Peyer's patch (tissue), 4 donors: Measurements from ENCODE around the gene CD2AP. TPM values are rescaled to one million over a fixed set of nuclear protein-coding genes. Genes with fewer than 3 reads are reported as not detected.
A peak's percentile ranks its signal among the peaks of the same experiment; 100 is the strongest.
"Not testable (repeated sequence)": the region's sequence is repeated elsewhere in the genome, so short reads cannot be mapped to it uniquely, and the experiment has no call there.

Source experiments
- DNase-seq, 3 donors: peaks; one replicate each; pipeline ENCODE4 v3.0.0-alpha.2; 2017 to 2019
- H3K27ac ChIP-seq, 4 donors: fragments of 200-600 bp; sonication (generic); one replicate each; pipeline ENCODE4 v1.5.1; 2016 to 2019
- H3K27me3 ChIP-seq, 2 donors: fragments of 200-600 bp; sonication (generic); one replicate each; pipeline ENCODE4 v1.5.1; 2019
- H3K36me3 ChIP-seq, 3 donors: fragments of 200-600 bp; sonication (generic); one replicate each; pipeline ENCODE4 v1.5.1; 2016 to 2019
- H3K4me1 ChIP-seq, 4 donors: fragments of 200-600 bp; sonication (generic); one replicate each; pipeline ENCODE4 v1.5.1; 2016 to 2019
- H3K4me3 ChIP-seq, 4 donors: fragments of 200-600 bp; sonication (generic); 1 replicate in 3 of 4; 2 replicates in 1 of 4; pipeline ENCODE4 v1.5.1; 2016 to 2019; ENCODE audit warnings: mild to moderate bottlenecking in 1 of 4
- H3K9me3 ChIP-seq, 4 donors: fragments of 200-600 bp; sonication (generic); one replicate each; pipeline ENCODE4 v1.5.1; 2016 to 2019; ENCODE audit warnings: mild to moderate bottlenecking in 1 of 4
- POLR2A ChIP-seq, 2 donors: fragments of 450-650 bp; IDR thresholded peaks; one replicate each; pipeline ENCODE4 v1.5.1; 2017; ENCODE audit warnings: antibody characterized with exemption in 2 of 2, mild to moderate bottlenecking in 2 of 2, moderate library complexity in 2 of 2
- total RNA-seq, 4 donors: library from RNA; depleted of rRNA; stranded (reverse); fragments of >200 nt; gene quantifications; one replicate each; pipeline ENCODE4 v1.1.0, GENCODE V29; 2016
- TF ChIP-seq, protein P1 (sequence below), 6 experiments: fragments of 450-650 bp in 4 of 6; fragments of 200-600 bp in 2 of 6; sonication (generic) in 1 of 6; IDR thresholded peaks; one replicate each; pipeline ENCODE4 v1.5.1; 2017 to 2019; ENCODE audit warnings: antibody characterized with exemption in 6 of 6, mild to moderate bottlenecking in 3 of 6, moderate library complexity in 1 of 6

The CD2AP gene
- total RNA-seq, 4 donors from 2014 or later: 59.4 to 151 (median 96.8) TPM

DNA sequence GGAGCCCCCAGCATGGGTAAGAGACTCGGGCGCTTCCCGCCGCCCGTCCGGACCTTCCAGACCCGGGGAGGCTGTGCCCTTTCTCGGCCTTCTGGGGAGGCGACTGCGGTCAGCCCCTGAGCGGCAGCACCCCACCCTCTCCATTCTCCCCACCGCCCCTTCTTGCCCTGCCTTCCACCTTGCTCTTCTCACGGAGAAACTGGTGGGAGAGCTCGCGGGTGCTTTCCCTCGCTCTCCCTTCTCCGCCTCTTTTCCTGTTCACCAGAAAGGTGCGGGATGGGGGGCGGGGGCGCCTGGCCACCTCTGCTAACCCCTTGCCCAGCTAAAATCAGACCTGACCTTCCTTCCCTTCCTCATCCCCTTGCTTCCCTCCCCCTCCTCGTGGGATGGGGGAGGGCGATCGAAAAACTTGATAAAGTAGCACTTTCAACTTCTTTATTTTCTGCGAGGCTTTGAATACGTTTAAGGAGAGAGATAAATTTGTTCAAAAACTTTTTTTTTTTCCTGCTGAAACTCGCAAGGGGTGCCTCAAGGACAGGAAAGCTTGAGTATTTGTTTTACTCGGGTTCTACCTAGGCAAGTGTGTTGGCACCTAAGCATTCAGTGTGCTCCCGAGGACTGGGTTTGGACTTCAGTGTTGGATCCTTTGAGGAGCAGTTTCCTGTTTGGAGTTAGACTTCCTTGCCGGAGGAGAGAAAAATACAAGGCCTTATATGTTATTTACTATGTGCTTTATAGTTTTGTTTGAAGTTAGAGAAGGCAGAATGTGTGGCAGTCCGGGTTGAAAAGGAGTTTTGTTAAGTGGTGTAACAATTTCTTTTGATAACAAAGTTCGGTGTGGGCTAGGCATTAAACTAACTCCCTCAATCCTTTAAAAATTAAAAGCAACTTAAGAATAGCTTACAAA, 897 bp downstream of the CD2AP start:
- no peaks in the 10 kb centered on the region for H3K36me3 ChIP-seq
- no peaks in the 10 kb centered on the region for H3K9me3 ChIP-seq
- peak overlapping the region; percentile 78 to 92 (median 88) for H3K4me3 ChIP-seq
- H3K27ac ChIP-seq: peak overlapping the region; percentile 96 to 99 (median 98)
- no peaks in the 10 kb centered on the region for H3K27me3 ChIP-seq
- H3K4me1 ChIP-seq: peaks cover 0 to 25% (median 5%) of the 10 kb centered on the region in 4 donors
- TF ChIP-seq POLR2A (IDR thresholded peaks at IDR 0.05): no peak
- no peak for DNase-seq

DNA sequence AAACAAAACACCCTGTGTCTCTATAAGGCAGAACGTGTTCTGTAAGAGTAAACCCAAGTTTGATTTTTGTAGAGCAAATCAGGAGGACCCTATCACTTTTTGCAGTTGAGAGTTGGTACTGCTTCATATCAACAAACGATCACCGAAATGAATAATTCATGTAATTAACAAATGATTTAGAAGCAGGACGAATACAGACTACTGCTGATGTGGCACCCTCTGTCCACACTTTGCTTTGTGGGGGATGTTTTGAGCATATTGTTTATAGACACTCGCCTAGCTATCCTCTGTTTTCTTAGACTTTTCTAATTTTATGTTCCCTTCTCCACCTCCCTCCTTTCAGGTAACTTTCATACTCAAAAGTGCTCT, 1.5 kb downstream of the CD2AP start:
- peak overlapping the region in 3 of 4 donors; percentile 96 to 99 (median 98) for H3K27ac ChIP-seq
- H3K27me3 ChIP-seq: no peaks in the 10 kb centered on the region
- no peaks in the 10 kb centered on the region for H3K36me3 ChIP-seq
- H3K4me3 ChIP-seq: peak overlapping the region; percentile 78 to 92 (median 88)
- H3K9me3 ChIP-seq: no peaks in the 10 kb centered on the region
- peaks cover 0 to 30% (median 5%) of the 10 kb centered on the region in 4 donors for H3K4me1 ChIP-seq
- TF ChIP-seq POLR2A (IDR thresholded peaks at IDR 0.05): no peak
- TF ChIP-seq, protein P1, sequence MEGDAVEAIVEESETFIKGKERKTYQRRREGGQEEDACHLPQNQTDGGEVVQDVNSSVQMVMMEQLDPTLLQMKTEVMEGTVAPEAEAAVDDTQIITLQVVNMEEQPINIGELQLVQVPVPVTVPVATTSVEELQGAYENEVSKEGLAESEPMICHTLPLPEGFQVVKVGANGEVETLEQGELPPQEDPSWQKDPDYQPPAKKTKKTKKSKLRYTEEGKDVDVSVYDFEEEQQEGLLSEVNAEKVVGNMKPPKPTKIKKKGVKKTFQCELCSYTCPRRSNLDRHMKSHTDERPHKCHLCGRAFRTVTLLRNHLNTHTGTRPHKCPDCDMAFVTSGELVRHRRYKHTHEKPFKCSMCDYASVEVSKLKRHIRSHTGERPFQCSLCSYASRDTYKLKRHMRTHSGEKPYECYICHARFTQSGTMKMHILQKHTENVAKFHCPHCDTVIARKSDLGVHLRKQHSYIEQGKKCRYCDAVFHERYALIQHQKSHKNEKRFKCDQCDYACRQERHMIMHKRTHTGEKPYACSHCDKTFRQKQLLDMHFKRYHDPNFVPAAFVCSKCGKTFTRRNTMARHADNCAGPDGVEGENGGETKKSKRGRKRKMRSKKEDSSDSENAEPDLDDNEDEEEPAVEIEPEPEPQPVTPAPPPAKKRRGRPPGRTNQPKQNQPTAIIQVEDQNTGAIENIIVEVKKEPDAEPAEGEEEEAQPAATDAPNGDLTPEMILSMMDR (IDR thresholded peaks at IDR 0.05): no peak
- no peak for DNase-seq

DNA sequence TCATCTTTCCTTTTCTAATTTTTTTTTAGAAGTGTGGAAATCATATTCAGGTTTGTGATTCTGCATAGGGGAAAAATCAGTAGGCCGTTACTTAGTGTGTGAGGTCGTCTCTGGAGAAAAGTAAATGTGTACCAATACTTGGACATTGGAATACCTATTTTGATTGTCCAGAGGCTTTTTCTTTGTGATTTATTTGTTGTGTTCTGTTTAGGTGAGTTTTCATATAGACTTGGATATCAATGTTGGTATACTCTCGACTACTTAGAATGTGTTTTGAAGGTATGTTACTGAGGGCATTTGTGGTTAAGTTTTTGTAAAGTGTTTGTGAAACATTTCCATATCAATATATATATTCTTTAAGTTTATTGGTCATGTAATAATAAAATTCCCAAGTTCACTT, 2.3 kb downstream of the CD2AP start:
- DNase-seq: no peak
- Histone ChIP-seq H3K9me3 (no peaks in the 10 kb centered on the region), H3K27me3 (no peaks in the 10 kb centered on the region), H3K4me1 (peaks cover 0 to 38% (median 5%) of the 10 kb centered on the region in 4 donors), H3K4me3 (peak overlapping the region in 2 of 4 donors; percentile 78 to 87), H3K27ac (no peak overlapping the region), H3K36me3 (no peaks in the 10 kb centered on the region)
- no peak for TF ChIP-seq POLR2A (IDR thresholded peaks at IDR 0.05)
- TF ChIP-seq, protein P1 (IDR thresholded peaks at IDR 0.05): no peak

DNA sequence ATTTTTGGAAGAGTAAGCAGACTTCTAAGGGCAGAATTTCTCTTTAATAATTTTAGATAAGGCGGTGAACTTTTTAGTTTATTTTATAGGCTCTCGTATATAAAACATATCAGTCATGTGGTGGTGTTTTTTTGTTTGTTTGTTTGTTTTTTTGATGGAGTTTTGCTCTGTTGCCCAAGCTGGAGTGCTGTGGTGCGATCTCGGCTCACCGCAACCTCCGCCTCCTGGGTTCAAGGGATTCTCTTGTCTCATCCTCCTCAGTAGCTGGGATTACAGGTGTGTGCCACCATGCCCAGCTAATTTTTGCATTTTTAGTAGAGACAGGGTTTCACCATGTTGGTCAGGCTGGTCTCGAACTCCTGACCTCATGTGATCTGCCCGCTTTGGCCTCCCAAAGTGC, 3.6 kb downstream of the CD2AP start:
- not testable (repeated sequence) for DNase-seq, H3K4me3 ChIP-seq, H3K27ac ChIP-seq

DNA sequence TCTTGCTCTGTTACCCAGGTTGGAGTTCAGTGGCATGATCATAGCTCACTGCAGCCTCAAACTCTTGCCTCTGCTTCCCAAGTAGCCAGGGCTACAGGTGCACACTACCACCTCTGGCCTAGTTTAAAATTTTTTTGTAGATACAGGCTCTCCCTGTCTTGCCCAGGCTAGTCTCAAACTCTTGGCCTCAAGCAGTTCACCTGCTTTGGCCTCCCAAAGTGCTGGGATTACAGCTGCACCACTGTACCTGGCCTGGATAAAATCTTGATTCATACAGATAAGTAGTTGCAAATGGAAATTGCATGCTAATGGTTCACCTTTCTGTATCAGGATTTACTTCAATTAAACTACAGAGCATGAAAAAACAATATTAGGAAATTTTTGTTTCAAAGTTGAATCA, 4.2 kb downstream of the CD2AP start:
- Histone ChIP-seq H3K36me3 (no peaks in the 10 kb centered on the region), H3K4me3 (no peak overlapping the region), H3K27ac (no peak overlapping the region), H3K4me1 (peaks cover 0 to 35% (median 4%) of the 10 kb centered on the region in 4 donors), H3K27me3 (no peaks in the 10 kb centered on the region), H3K9me3 (no peaks in the 10 kb centered on the region)
- TF ChIP-seq, protein P1 (IDR thresholded peaks at IDR 0.05): no peak
- DNase-seq: no peak

More for the DNA sequence above, 3.6 kb downstream of the CD2AP start:
- not testable (repeated sequence) for H3K9me3 ChIP-seq, H3K36me3 ChIP-seq, H3K27me3 ChIP-seq
- H3K4me1 ChIP-seq: peaks cover 0 to 38% (median 5%) of the 10 kb centered on the region in 4 donors

DNA sequence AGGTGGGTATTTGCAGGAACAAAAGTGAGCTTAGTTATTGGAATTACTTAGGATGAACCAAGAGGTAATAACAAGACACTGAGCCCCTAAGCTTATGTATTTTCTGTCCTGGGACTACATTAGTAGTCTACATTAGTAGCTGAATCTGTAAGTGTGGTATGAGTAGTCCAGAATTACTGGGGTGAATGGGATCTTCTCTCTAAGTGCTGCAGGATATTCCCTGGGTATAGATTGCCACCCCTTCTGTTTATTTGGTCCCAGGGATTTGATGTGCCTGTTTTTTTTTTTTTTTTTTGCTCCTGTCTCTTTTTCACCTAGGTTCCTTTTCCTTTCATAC, 5.9 kb downstream of the CD2AP start:
- peaks cover 0 to 35% (median 2%) of the 10 kb centered on the region in 4 donors for H3K4me1 ChIP-seq

More for the DNA sequence above, 5.9 kb downstream of the CD2AP start:
- TF ChIP-seq, protein P1 (IDR thresholded peaks at IDR 0.05): no peak
- no peak for TF ChIP-seq POLR2A (IDR thresholded peaks at IDR 0.05)
- H3K9me3 ChIP-seq: no peaks in the 10 kb centered on the region
- H3K4me3 ChIP-seq: no peak overlapping the region
- no peaks in the 10 kb centered on the region for H3K36me3 ChIP-seq
- no peak overlapping the region for H3K27ac ChIP-seq
- no peak for DNase-seq
- H3K27me3 ChIP-seq: no peaks in the 10 kb centered on the region
